Measurements from ENCODE around the gene SND1. TPM values are rescaled to one million over a fixed set of nuclear protein-coding genes. Genes with fewer than 3 reads are reported as not detected.

Gene SND1
- total and polyA plus RNA-seq, 2 of the 4 experiments (the other 2 are of a cell fraction): 154 to 294 TPM

DNA sequence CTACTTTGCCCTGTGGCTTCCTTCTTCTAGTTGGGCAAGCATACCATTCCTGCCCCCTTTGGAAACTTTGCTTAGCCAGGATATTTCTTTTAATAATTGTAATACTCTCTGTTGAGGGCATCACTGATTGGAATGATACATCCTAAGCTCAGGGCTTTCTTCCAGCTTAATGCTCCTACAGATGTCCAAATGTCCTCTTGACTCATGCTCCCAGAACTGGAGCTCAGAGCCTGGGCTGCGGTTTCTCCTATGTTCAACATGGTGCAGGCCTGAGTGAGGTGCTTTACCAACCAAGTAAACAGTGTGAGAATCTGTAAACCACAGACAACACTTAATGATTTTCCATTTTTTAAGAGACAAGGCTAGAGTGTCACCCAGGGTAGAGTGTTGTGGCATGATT, 270.7 kb downstream of the SND1 start:
- H3K9me3 ChIP-seq (ENCODE audit: control insufficient read depth, insufficient read depth, low read length): no peaks in the 10 kb centered on the region
- H3K27ac ChIP-seq (ENCODE audit: insufficient read depth, low read length): no peak overlapping the region
- no peak overlapping the region for H3K14ac ChIP-seq (replicated peaks; ENCODE audit: low read depth, low read length)
- peaks cover 26 to 55% of the 10 kb centered on the region in 2 experiments for H3K79me1 ChIP-seq (ENCODE audit: low read depth in 1 of 2, low read length in 2 of 2)
- no peak overlapping the region for H3K56ac ChIP-seq (ENCODE audit: extremely low read depth, insufficient read depth, low read length)
- H3K9me1 ChIP-seq (ENCODE audit: insufficient read depth, low read length): peaks cover 3% of the 10 kb centered on the region
- H3K23ac ChIP-seq (ENCODE audit: low read depth, low read length): no peak overlapping the region
- H4K91ac ChIP-seq (ENCODE audit: insufficient read depth, low read depth, low read length): no peak overlapping the region
- dilution Hi-C loops (cut with HindIII; ENCODE audit: low sequenced_read_pairs, unreplicated experiment) (no loop called here), in situ Hi-C loops (cut with MboI; ENCODE audit: low sequenced_read_pairs) (no loop called here), intact Hi-C loops (cut with micrococcal nuclease) (loop anchor here (10.0 kb wide), 1 partner anchor 282 kb away; no protein-coding TSS in a partner anchor)
- H3K9ac ChIP-seq (ENCODE audit: low read depth, low read length): no peak overlapping the region
- no peak overlapping the region for H4K8ac ChIP-seq (ENCODE audit: low read depth in 2 of 2, low read length in 2 of 2)
- CTCF ChIA-PET: no interaction called here
- no peak overlapping the region for H3K4ac ChIP-seq (ENCODE audit: low read depth, low read length)
- 100% methylated on average over 1 of the region's 1 CpG; no CpG with 5 or more reads in 1 of the 2 experiments for WGBS, 2 experiments (ENCODE audit: extremely low coverage in 2 of 2, insufficient read length in 1 of 2)
- H4K20me1 ChIP-seq (ENCODE audit: insufficient read depth, low read length): peaks cover 48% of the 10 kb centered on the region
- no peak overlapping the region for H2AK5ac ChIP-seq (ENCODE audit: low read depth, low read length)
- POLR2A ChIA-PET (ENCODE audit: unreplicated experiment): no interaction called here
- no peak for TF ChIP-seq RFX5 (IDR thresholded peaks at IDR 0.05; ENCODE audit: low read depth, low read length)
- TF ChIP-seq CEBPB (IDR thresholded peaks at IDR 0.05; ENCODE audit: low read depth, low read length): no peak
- no peak for TF ChIP-seq POLR2A (IDR thresholded peaks at IDR 0.05; ENCODE audit: low read depth, low read length)
- no peak for TF ChIP-seq RCOR1 (IDR thresholded peaks at IDR 0.05; ENCODE audit: insufficient replicate concordance, low read length)
- TF ChIP-seq USF2 (IDR thresholded peaks at IDR 0.05; ENCODE audit: low read depth, low read length): no peak
- TF ChIP-seq, protein P1, sequence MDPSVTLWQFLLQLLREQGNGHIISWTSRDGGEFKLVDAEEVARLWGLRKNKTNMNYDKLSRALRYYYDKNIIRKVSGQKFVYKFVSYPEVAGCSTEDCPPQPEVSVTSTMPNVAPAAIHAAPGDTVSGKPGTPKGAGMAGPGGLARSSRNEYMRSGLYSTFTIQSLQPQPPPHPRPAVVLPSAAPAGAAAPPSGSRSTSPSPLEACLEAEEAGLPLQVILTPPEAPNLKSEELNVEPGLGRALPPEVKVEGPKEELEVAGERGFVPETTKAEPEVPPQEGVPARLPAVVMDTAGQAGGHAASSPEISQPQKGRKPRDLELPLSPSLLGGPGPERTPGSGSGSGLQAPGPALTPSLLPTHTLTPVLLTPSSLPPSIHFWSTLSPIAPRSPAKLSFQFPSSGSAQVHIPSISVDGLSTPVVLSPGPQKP (IDR thresholded peaks at IDR 0.05; ENCODE audit: borderline replicate concordance, low read depth, low read length): no peak
- TF ChIP-seq SMC3 (IDR thresholded peaks at IDR 0.05; ENCODE audit: low read depth, low read length): no peak
- no peak for TF ChIP-seq CHD1 (IDR thresholded peaks at IDR 0.05; ENCODE audit: low read depth, low read length)
- BruUV-seq (replicated peaks): no TSS peak
- ATAC-seq (ENCODE audit: low read depth) (0 out of 2 replicates have a peak, but pooled peaks have one; percentile 30), DNase-seq (peak; percentile 48)
- H3K4me1 ChIP-seq (ENCODE audit: control insufficient read depth, insufficient read depth, low read length): peaks cover 8% of the 10 kb centered on the region
- H2BK120ac ChIP-seq (ENCODE audit: low read depth, low read length): no peak overlapping the region
- H2AFZ ChIP-seq (replicated peaks; ENCODE audit: low read length, poor library complexity): no peak overlapping the region
- H2BK15ac ChIP-seq (ENCODE audit: low read depth, low read length): no peak overlapping the region
- no peak overlapping the region for H2BK20ac ChIP-seq (ENCODE audit: low read depth, low read length)
- no peak overlapping the region for H3K4me3 ChIP-seq (ENCODE audit: insufficient read depth, low read depth, low read length)
- H2AK9ac ChIP-seq (replicated peaks; ENCODE audit: low read depth, low read length, poor library complexity): no peak overlapping the region
- no peak overlapping the region for H3K4me2 ChIP-seq (ENCODE audit: low read depth, low read length)
- no peak overlapping the region for H3K18ac ChIP-seq (ENCODE audit: low read depth, low read length)
- H3K27me3 ChIP-seq (ENCODE audit: control insufficient read depth, insufficient read depth, low read length): no peaks in the 10 kb centered on the region
- H3K36me3 ChIP-seq (ENCODE audit: control insufficient read depth, insufficient read depth, low read length): no peaks in the 10 kb centered on the region
- no peak overlapping the region for H2BK5ac ChIP-seq (ENCODE audit: low read depth, low read length, poor library complexity, severe bottlenecking)
- no peak overlapping the region for H4K5ac ChIP-seq (ENCODE audit: low read depth, low read length)
